GM12873 (cell line): ENCODE results near the gene NACC2.

ENCODE experiments used
- CTCF ChIP-seq: IDR thresholded peaks from 2 replicates; pipeline ENCODE4 v1.5.1; 2012; ENCODE audit warnings: low read depth, mild to moderate bottlenecking, moderate library complexity, low read length, control low read depth; ENCODE audit not compliant: insufficient read depth; ENCODE audit errors: missing control alignments

Gene NACC2

GRCh38 chr9:136088939-136089696 is 6.0 kb downstream of the NACC2 start:
- no peak for TF ChIP-seq CTCF

DNA sequence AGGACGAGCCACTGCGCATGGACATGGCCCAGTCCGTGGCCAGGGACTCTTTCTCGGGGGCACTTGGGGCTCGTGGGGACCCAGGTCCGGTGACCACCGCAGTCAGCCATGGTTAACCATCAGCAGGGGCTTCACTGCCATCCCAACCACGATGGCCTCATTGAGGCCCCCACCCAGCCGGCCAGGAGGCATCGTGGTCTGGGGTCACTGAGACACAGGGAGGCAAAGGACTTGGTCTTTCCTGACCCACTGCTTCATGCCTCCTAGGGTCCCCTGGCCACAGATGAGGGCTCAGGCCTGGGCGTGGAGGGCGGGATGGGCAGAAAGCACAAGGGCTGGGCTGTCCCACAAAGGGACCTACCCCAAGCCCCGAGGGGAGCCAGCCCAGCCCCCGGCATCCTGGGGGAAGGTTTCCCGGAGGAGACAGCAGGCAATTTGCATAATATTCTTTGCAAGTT is 6.6 kb downstream of the NACC2 start:
- no peak for TF ChIP-seq CTCF

DNA sequence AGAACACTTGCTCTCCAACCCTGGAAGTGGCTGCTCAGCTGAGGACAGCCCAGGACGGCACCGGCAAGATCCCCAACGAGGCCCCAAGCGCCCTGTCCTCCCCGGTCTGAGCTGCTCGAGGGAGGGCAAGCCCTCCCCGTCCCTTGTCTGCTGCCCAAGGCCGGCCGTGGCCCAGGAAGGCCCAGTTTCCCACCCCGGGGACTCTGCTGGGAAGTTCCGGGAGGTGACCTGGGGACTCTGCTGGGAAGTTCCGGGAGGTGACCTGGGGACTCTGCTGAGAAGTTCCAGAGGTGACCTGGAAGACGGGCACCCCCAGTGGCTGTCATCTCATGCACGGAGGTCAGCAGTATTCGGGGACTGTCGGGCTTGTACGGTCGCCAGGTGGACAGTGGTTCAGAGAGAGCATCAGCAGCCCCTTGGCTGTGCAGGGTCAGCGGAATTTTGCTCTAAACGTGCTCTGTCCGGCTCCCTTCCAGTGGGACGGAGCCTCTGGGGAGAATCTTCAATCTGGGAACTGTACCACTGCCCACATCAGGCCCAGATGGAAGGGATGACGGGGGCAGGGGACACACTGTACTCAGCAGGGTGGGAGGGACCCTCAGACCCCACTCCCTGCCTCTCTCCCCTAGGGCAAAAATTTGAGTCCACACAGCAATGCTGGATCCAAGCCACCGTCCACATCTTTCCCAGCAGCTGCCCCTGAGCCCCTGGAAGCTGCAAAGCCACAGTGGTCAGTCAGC is 7.2 kb downstream of the NACC2 start:
- TF ChIP-seq CTCF: no peak

GRCh38 chr9:136086951-136087740 is 7.9 kb downstream of the NACC2 start:
- no peak for TF ChIP-seq CTCF

- no peak for TF ChIP-seq CTCF
Measured at GRCh38 chr9:136086213-136086881, 8.7 kb downstream of the NACC2 start.

DNA sequence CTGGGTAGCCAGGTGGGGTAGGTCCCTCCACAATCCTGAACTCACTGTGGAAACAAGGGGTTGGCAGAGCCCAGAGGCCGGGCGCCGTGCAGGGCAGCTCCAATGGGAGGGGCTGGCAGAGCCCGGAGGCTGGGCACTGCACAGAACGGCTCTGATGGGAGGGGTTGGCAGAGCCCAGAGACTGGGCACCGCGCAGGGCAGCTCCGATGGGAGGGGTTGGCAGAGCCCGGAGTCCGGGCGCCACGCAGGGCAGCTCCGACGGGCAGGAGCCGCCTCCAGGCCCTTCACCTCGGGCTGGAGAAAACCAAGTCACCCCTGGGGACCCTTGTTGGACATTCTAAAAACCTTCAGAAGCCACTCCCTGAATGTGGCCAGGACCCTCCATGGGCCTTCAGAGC is 9.3 kb downstream of the NACC2 start:
- no peak for TF ChIP-seq CTCF
